Stomach (tissue), 9 donors: ENCODE results near the gene PUM2. TPM values are rescaled to one million over a fixed set of nuclear protein-coding genes. Genes with fewer than 3 reads are reported as not detected.

Source experiments
- DNase-seq, 2 donors: peaks; one replicate each; pipeline versions ENCODE4 v3.0.0 to v3.0.0-alpha.2; 2013 to 2019
- H3K27ac ChIP-seq, 5 donors: fragments of 200-600 bp in 4 of 5; sonication (generic) in 4 of 5; one replicate each; pipeline ENCODE4 v1.5.1; 2013 to 2019; ENCODE audit warnings: mild to moderate bottlenecking in 1 of 5, moderate library complexity in 1 of 5
- H3K27me3 ChIP-seq, 3 donors: fragments of 200-600 bp; sonication (generic); one replicate each; pipeline ENCODE4 v1.5.1; 2017 to 2019; ENCODE audit warnings: mixed run types in 1 of 3
- H3K36me3 ChIP-seq, 4 donors: fragments of 200-600 bp; sonication (generic); 1 replicate in 3 of 4; 2 replicates in 1 of 4; pipeline ENCODE4 v1.5.1; 2016 to 2019
- H3K4me1 ChIP-seq, 4 donors: fragments of 200-600 bp; sonication (generic); one replicate each; pipeline ENCODE4 v1.5.1; 2016 to 2019
- H3K4me3 ChIP-seq, 4 donors: fragments of 200-600 bp; sonication (generic) in 3 of 4; one replicate each; pipeline ENCODE4 v1.5.1; 2016 to 2019; ENCODE audit warnings: mild to moderate bottlenecking in 1 of 4
- H3K9me3 ChIP-seq, 4 donors: fragments of 200-600 bp; sonication (generic); one replicate each; pipeline ENCODE4 v1.5.1; 2016 to 2019
- EP300 ChIP-seq: sonication (generic); formaldehyde crosslinking; IDR thresholded peaks from one replicate; pipeline ENCODE4 v1.6.1; 2017; ENCODE audit warnings: antibody characterized with exemption
- POLR2A ChIP-seq, 4 donors: fragments of 450-650 bp; IDR thresholded peaks; one replicate each; pipeline ENCODE4 v1.6.1; 2016; ENCODE audit warnings: antibody characterized with exemption in 4 of 4, control low read depth in 2 of 4, mild to moderate bottlenecking in 1 of 4, moderate library complexity in 1 of 4
- POLR2AphosphoS5 ChIP-seq, 3 donors: sonication (generic); formaldehyde crosslinking; IDR thresholded peaks; one replicate each; pipeline ENCODE4 v1.6.1; 2016; ENCODE audit warnings: antibody characterized with exemption in 3 of 3
- WGBS, 5 donors: extraction: QIAGEN DNeasy Blood & Tissue Kit in 3 of 5; methylation state at CpG; one replicate each; pipeline versions ENCODE4 v1.1.5 to v1.1.7; 2013 to 2018; 5-methylcytosine and 5-hydroxymethylcytosine counted together
- intact Hi-C: fragments of 100-400 bp; cut with DNase I; formaldehyde crosslinking; loops from one replicate; pipeline ENCODE4 v1.15.1; 2023; ENCODE audit warnings: low total_unique reads
- polyA plus RNA-seq, 3 donors: library from polyadenylated mRNA; stranded (reverse); fragments of 200-250 nt; gene quantifications; one replicate each; pipeline ENCODE4 v1.2.3, GENCODE V29; 2013
- total RNA-seq, 5 donors: library from RNA; depleted of rRNA; stranded (reverse); fragments of >200 nt; gene quantifications; one replicate each; pipeline versions ENCODE4 v1.1.0 to v1.2.3, GENCODE V29; 2014 to 2016
- TF ChIP-seq, protein P1 (sequence below), 7 experiments: fragments of 450-650 bp in 4 of 7; fragments of 200-600 bp in 3 of 7; sonication (generic) in 3 of 7; IDR thresholded peaks; one replicate each; pipeline ENCODE4 v1.5.1; 2016 to 2019; ENCODE audit warnings: antibody characterized with exemption in 7 of 7, control low read depth in 2 of 7, mild to moderate bottlenecking in 1 of 7
- donor health status: healthy with polysubstance abuse.
- donor health status: Bipolar disorder and iron deficiency.
- donor health status: healthy.

PUM2 gene
- total and polyA plus RNA-seq, 8 donors = 20.9 to 128 (median 39.7) TPM

DNA sequence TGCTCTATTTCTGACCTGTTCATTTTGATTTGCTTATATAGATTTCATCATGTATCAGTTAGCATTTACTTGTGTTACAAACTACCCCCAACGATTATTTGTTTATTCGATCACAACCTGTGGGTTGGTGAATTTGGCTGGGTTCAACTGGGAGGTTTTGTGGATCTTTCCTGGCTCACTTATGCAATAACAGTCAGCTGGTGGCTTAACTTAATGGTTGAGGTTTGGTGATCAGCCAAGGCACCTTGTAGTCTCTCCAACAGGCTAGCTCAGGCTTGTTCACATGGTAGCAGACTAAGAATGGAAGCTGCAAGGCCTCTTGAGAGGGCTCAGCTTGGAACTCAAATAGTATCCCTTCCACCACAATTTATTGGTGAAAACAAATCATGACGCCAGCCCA is 5.4 kb upstream of the PUM2 start:
- WGBS, 5 donors = 45 to 67% (median 51%) methylated on average over 3 of the region's 3 CpGs
- no peaks in the 10 kb centered on the region for H3K36me3 ChIP-seq
- TF ChIP-seq POLR2AphosphoS5 (IDR thresholded peaks at IDR 0.05) (no peak), EP300 (no peak)
- TF ChIP-seq, protein P1, sequence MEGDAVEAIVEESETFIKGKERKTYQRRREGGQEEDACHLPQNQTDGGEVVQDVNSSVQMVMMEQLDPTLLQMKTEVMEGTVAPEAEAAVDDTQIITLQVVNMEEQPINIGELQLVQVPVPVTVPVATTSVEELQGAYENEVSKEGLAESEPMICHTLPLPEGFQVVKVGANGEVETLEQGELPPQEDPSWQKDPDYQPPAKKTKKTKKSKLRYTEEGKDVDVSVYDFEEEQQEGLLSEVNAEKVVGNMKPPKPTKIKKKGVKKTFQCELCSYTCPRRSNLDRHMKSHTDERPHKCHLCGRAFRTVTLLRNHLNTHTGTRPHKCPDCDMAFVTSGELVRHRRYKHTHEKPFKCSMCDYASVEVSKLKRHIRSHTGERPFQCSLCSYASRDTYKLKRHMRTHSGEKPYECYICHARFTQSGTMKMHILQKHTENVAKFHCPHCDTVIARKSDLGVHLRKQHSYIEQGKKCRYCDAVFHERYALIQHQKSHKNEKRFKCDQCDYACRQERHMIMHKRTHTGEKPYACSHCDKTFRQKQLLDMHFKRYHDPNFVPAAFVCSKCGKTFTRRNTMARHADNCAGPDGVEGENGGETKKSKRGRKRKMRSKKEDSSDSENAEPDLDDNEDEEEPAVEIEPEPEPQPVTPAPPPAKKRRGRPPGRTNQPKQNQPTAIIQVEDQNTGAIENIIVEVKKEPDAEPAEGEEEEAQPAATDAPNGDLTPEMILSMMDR (IDR thresholded peaks at IDR 0.05) = no peak
- no peak overlapping the region for H3K27ac ChIP-seq
- H3K4me3 ChIP-seq = no peak overlapping the region
- H3K9me3 ChIP-seq = no peaks in the 10 kb centered on the region
- intact Hi-C loops = no loop called here
- DNase-seq = no peak
- H3K27me3 ChIP-seq = no peaks in the 10 kb centered on the region
- H3K4me1 ChIP-seq = peaks cover 24 to 47% (median 34%) of the 10 kb centered on the region in 4 donors

- no peak overlapping the region for H3K4me3 ChIP-seq
- no peaks in the 10 kb centered on the region for H3K36me3 ChIP-seq
- TF ChIP-seq EP300 = no peak
- TF ChIP-seq POLR2A (IDR thresholded peaks at IDR 0.05) = no peak
- TF ChIP-seq, protein P1 (IDR thresholded peaks at IDR 0.05) = no peak
- no peak for TF ChIP-seq POLR2AphosphoS5 (IDR thresholded peaks at IDR 0.05)
- H3K27me3 ChIP-seq = no peaks in the 10 kb centered on the region
- H3K27ac ChIP-seq = no peak overlapping the region
- 80 to 89% (median 88%) methylated on average over 2 of the region's 2 CpGs for WGBS, 5 donors
- H3K9me3 ChIP-seq = no peaks in the 10 kb centered on the region
- intact Hi-C loops = no loop called here
- H3K4me1 ChIP-seq = peaks cover 24 to 45% (median 35%) of the 10 kb centered on the region in 4 donors
- DNase-seq = no peak
Observed at GRCh38 chr2:20355131-20355530, 4.5 kb upstream of the PUM2 start.

GRCh38 chr2:20353241-20353992 is 2.8 kb upstream of the PUM2 start:
- no peak overlapping the region for H3K4me3 ChIP-seq
- TF ChIP-seq POLR2AphosphoS5 (IDR thresholded peaks at IDR 0.05) (no peak), EP300 (no peak), POLR2A (IDR thresholded peaks at IDR 0.05) (no peak)
- TF ChIP-seq, protein P1 (IDR thresholded peaks at IDR 0.05) = no peak
- DNase-seq = peak in 1 of 2 donors; percentile 70
- no peaks in the 10 kb centered on the region for H3K27me3 ChIP-seq
- peaks cover 30 to 47% (median 37%) of the 10 kb centered on the region in 4 donors for H3K4me1 ChIP-seq
- WGBS, 5 donors = 39 to 64% (median 48%) methylated on average over 9 of the region's 9 CpGs
- intact Hi-C loops = no loop called here
- H3K9me3 ChIP-seq = no peaks in the 10 kb centered on the region
- H3K27ac ChIP-seq = peak overlapping the region in 4 of 5 donors; percentile 95 to 97 (median 96)
- H3K36me3 ChIP-seq = no peaks in the 10 kb centered on the region

- DNase-seq = peak in 1 of 2 donors; percentile 34
- Histone ChIP-seq H3K36me3 (no peaks in the 10 kb centered on the region), H3K9me3 (no peaks in the 10 kb centered on the region), H3K4me3 (no peak overlapping the region), H3K27me3 (no peaks in the 10 kb centered on the region), H3K27ac (peak overlapping the region; percentile 51 to 97 (median 95)), H3K4me1 (peaks cover 33 to 54% (median 44%) of the 10 kb centered on the region in 4 donors)
- intact Hi-C loops = no loop called here
- 47 to 67% (median 57%) methylated on average over 5 of the region's 5 CpGs for WGBS, 5 donors
- TF ChIP-seq, protein P1 (IDR thresholded peaks at IDR 0.05) = no peak
- TF ChIP-seq POLR2A (IDR thresholded peaks at IDR 0.05) = no peak
- TF ChIP-seq POLR2AphosphoS5 (IDR thresholded peaks at IDR 0.05) = no peak
Observed at GRCh38 chr2:20352581-20353216, 2.1 kb upstream of the PUM2 start.
